SK-N-DZ (cell line): ENCODE measurements around the gene AGL.
"Not testable (repeated sequence)": the region's sequence is repeated elsewhere in the genome, so short reads cannot be mapped to it uniquely, and the experiment has no call there.

ENCODE experiments used
- DNase-seq: peaks from one replicate; pipeline ENCODE4 v3.0.0-alpha.2; 2015; ENCODE audit warnings: low spot score

Gene AGL

GRCh38 chr1:99936071-99936470 is 85.9 kb downstream of the AGL start:
- no peak for DNase-seq

- DNase-seq, result no peak
Observed at GRCh38 chr1:99942723-99943122, 92.6 kb downstream of the AGL start.

GRCh38 chr1:99943223-99943794 is 93.1 kb downstream of the AGL start:
- DNase-seq, result peak; percentile 92

GRCh38 chr1:99944192-99944591 is 94.0 kb downstream of the AGL start:
- no peak for DNase-seq

- no peak for DNase-seq
Observed at GRCh38 chr1:99945174-99945573, 95.0 kb downstream of the AGL start.

GRCh38 chr1:99950486-99950885 is 100.3 kb downstream of the AGL start:
- no peak for DNase-seq

GRCh38 chr1:99952522-99952921 is 102.4 kb downstream of the AGL start:
- DNase-seq, result no peak

- DNase-seq, result no peak
Observed at GRCh38 chr1:99955375-99955774, 105.2 kb downstream of the AGL start.

GRCh38 chr1:99956755-99957154 is 106.6 kb downstream of the AGL start:
- DNase-seq, result no peak

GRCh38 chr1:99957818-99958217 is 107.7 kb downstream of the AGL start:
- no peak for DNase-seq

GRCh38 chr1:99959189-99959705 is 109.1 kb downstream of the AGL start:
- DNase-seq, result not testable (repeated sequence)

- not testable (repeated sequence) for DNase-seq
Observed at GRCh38 chr1:99960260-99960659, 110.1 kb downstream of the AGL start.

- no peak for DNase-seq
Observed at GRCh38 chr1:99963041-99963795, 113.1 kb downstream of the AGL start.

- DNase-seq, result peak; percentile 83
Observed at GRCh38 chr1:99964806-99965205, 114.6 kb downstream of the AGL start.

GRCh38 chr1:99965646-99966375 is 115.7 kb downstream of the AGL start:
- peak; percentile 77 for DNase-seq

- DNase-seq, result no peak
Observed at GRCh38 chr1:99968214-99968613, 118.1 kb downstream of the AGL start.

GRCh38 chr1:99969260-99969728 is 119.1 kb downstream of the AGL start:
- no peak for DNase-seq

- peak; percentile 77 for DNase-seq
Observed at GRCh38 chr1:99969729-99970621, 119.8 kb downstream of the AGL start, which contains the start of gene SLC35A3. TSS of gene SLC35A3 (plus strand) at chr1:99969996. CDS start at chr1:99993555, 23,559 bp downstream.

- DNase-seq, result no peak
Observed at GRCh38 chr1:99970713-99971255, 120.6 kb downstream of the AGL start.

GRCh38 chr1:99972066-99972465 is 121.9 kb downstream of the AGL start:
- not testable (repeated sequence) for DNase-seq
